CD14-positive monocyte (primary cell): ENCODE measurements around the gene FAM117B. TPM values are rescaled to one million over a fixed set of nuclear protein-coding genes. Genes with fewer than 3 reads are reported as not detected.

ENCODE experiments used
- DNase-seq, 3 donors: peaks; one replicate each; pipeline ENCODE4 v3.0.0-alpha.2; 2011 to 2022
- H2AFZ ChIP-seq: 2 replicates; pipeline ENCODE4 v1.6.0; 2012; ENCODE audit warnings: mild to moderate bottlenecking, low read depth, low read length, inconsistent platforms; ENCODE audit not compliant: insufficient read depth, poor library complexity, severe bottlenecking
- H3K27ac ChIP-seq, 2 donors: 1 replicate in 1 of 2; 2 replicates in 1 of 2; pipeline ENCODE4 v1.5.1; 2012 to 2013; ENCODE audit warnings: low read length in 2 of 2, control low read depth in 1 of 2, inconsistent platforms in 1 of 2, low read depth in 1 of 2, mild to moderate bottlenecking in 1 of 2
- H3K27me3 ChIP-seq, 2 donors: one replicate each; pipeline versions ENCODE4 v1.6.0 to v1.6.1; 2011 to 2013; ENCODE audit warnings: low read length in 2 of 2; ENCODE audit not compliant: control insufficient read depth in 2 of 2, insufficient read depth in 2 of 2
- H3K36me3 ChIP-seq, 2 donors: replicated peaks in 1 of 2; 1 replicate in 1 of 2; 2 replicates in 1 of 2; pipeline versions ENCODE4 v1.5.1 to v1.6.1; 2012 to 2013; ENCODE audit warnings: low read length in 2 of 2, control low read depth in 1 of 2, inconsistent platforms in 1 of 2, mild to moderate bottlenecking in 1 of 2; ENCODE audit not compliant: insufficient read depth in 2 of 2, control insufficient read depth in 1 of 2
- H3K4me1 ChIP-seq, 2 donors: 1 replicate in 1 of 2; 2 replicates in 1 of 2; pipeline versions ENCODE4 v1.5.1 to v1.6.1; 2012 to 2013; ENCODE audit warnings: low read length in 2 of 2, control low read depth in 1 of 2, inconsistent platforms in 1 of 2, mild to moderate bottlenecking in 1 of 2, moderate library complexity in 1 of 2; ENCODE audit not compliant: insufficient read depth in 2 of 2, control insufficient read depth in 1 of 2
- H3K4me2 ChIP-seq: replicated peaks from 2 replicates; pipeline ENCODE3; 2012; ENCODE audit warnings: low read length, moderate library complexity, mild to moderate bottlenecking; ENCODE audit not compliant: poor library complexity, severe bottlenecking; ENCODE audit errors: extremely low read depth
- H3K4me3 ChIP-seq, 3 experiments: fragments of 200-600 bp in 1 of 3; sonication (generic) in 1 of 3; replicated peaks in 1 of 3; 1 replicate in 2 of 3; 2 replicates in 1 of 3; pipeline ENCODE4 v1.5.1; 2011 to 2013; ENCODE audit warnings: low read length in 3 of 3, mild to moderate bottlenecking in 3 of 3, control low read depth in 2 of 3, low read depth in 2 of 3, inconsistent platforms in 1 of 3, moderate library complexity in 1 of 3
- H3K79me2 ChIP-seq: 2 replicates; pipeline ENCODE4 v1.6.0; 2012; ENCODE audit warnings: mild to moderate bottlenecking, control low read depth, inconsistent platforms, low read length, moderate library complexity; ENCODE audit not compliant: insufficient read depth
- H3K9ac ChIP-seq: 2 replicates; pipeline ENCODE4 v1.6.0; 2017; ENCODE audit warnings: low read length, mild to moderate bottlenecking; ENCODE audit not compliant: insufficient read depth, poor library complexity, severe bottlenecking
- H3K9me3 ChIP-seq, 2 donors: replicated peaks in 1 of 2; 1 replicate in 1 of 2; 2 replicates in 1 of 2; pipeline versions ENCODE4 v1.5.1 to v1.6.1; 2012 to 2013; ENCODE audit warnings: low read length in 2 of 2, control low read depth in 1 of 2; ENCODE audit not compliant: control insufficient read depth in 1 of 2, insufficient read depth in 1 of 2
- H4K20me1 ChIP-seq: 2 replicates; pipeline ENCODE4 v1.6.0; 2012; ENCODE audit warnings: mild to moderate bottlenecking, low read length, control low read depth, moderate library complexity; ENCODE audit not compliant: insufficient read depth
- H3K27ac Mint-ChIP-seq, 7 donors: one replicate each; pipeline ENCODE4 v1.8.0; 2020; ENCODE audit warnings: mild to moderate bottlenecking in 7 of 7, mixed read lengths in 7 of 7, moderate library complexity in 6 of 7, inconsistent platforms in 2 of 7
- H3K27me3 Mint-ChIP-seq, 3 donors: one replicate each; pipeline ENCODE4 v1.8.0; 2021 to 2022; ENCODE audit warnings: low read depth in 3 of 3, mild to moderate bottlenecking in 3 of 3, mixed read lengths in 3 of 3, moderate library complexity in 3 of 3, inconsistent platforms in 1 of 3
- H3K36me3 Mint-ChIP-seq, 2 donors: one replicate each; pipeline ENCODE4 v1.8.0; 2020; ENCODE audit warnings: mixed read lengths in 2 of 2, inconsistent platforms in 1 of 2, mild to moderate bottlenecking in 1 of 2
- H3K4me1 Mint-ChIP-seq: one replicate; pipeline ENCODE4 v1.8.0; 2020; ENCODE audit warnings: mild to moderate bottlenecking, mixed read lengths
- H3K4me3 Mint-ChIP-seq, 2 donors: one replicate each; pipeline ENCODE4 v1.8.0; 2020; ENCODE audit warnings: mild to moderate bottlenecking in 2 of 2, mixed read lengths in 2 of 2, moderate library complexity in 1 of 2
- H3K9me3 Mint-ChIP-seq, 7 donors: one replicate each; pipeline ENCODE4 v1.8.0; 2020 to 2022; ENCODE audit warnings: mixed read lengths in 7 of 7, mild to moderate bottlenecking in 6 of 7, moderate library complexity in 6 of 7, inconsistent platforms in 2 of 7
- WGBS: methylation state at CpG from one replicate; pipeline ENCODE4 v1.1.5; 2013; ENCODE audit warnings: missing lambda C conversion rate; ENCODE audit not compliant: insufficient coverage; 5-methylcytosine and 5-hydroxymethylcytosine counted together
- intact Hi-C, 2 donors: fragments of 100-400 bp; cut with micrococcal nuclease; formaldehyde crosslinking; loops; one replicate each; pipeline versions ENCODE4 v1.15.0 to v1.15.1; 2023
- polyA plus RNA-seq, 3 donors: library from polyadenylated mRNA; depleted of rRNA in 1 of 3; unstranded in 2 of 3; stranded (reverse) in 1 of 3; fragments of 300-500 nt in 2 of 3; fragments of >200 nt in 1 of 3; fragmentation: Illumina TruSeq in 2 of 3; gene quantifications; 1 replicate in 2 of 3; 2 replicates in 1 of 3; pipeline ENCODE4 v1.2.3, GENCODE V29; 2012 to 2021
- TF ChIP-seq, protein P1 (sequence below): fragments of 200-600 bp; IDR thresholded peaks from one replicate; pipeline ENCODE4 v1.8.0; 2022; ENCODE audit warnings: antibody characterized with exemption, mild to moderate bottlenecking

FAM117B gene
- polyA plus RNA-seq, 3 donors = 4.6 to 5.5 (median 4.6) TPM

GRCh38 chr2:202693503-202693902 is 58.7 kb downstream of the FAM117B start:
- no CpG with 5 or more reads among the region's 4 CpGs for WGBS
- Histone ChIP-seq H3K27me3 (no peaks in the 10 kb centered on the region), H3K79me2 (peaks cover 8% of the 10 kb centered on the region), H3K9me3 (no peaks in the 10 kb centered on the region), H2AFZ (no peak overlapping the region), H3K27ac (no peak overlapping the region), H3K36me3 (peaks cover 3 to 20% of the 10 kb centered on the region in 2 donors), H3K4me1 (no peaks in the 10 kb centered on the region), H4K20me1 (peaks cover 56% of the 10 kb centered on the region), H3K4me2 (no peak overlapping the region), H3K4me3 (no peak overlapping the region), H3K9ac (no peak overlapping the region)
- Mint-ChIP-seq H3K4me1 (peaks cover 8% of the 10 kb centered on the region), H3K27me3 (no peaks in the 10 kb centered on the region), H3K9me3 (no peaks in the 10 kb centered on the region), H3K27ac (peak overlapping the region in 1 of 7 donors; percentile 5), H3K4me3 (no peak overlapping the region), H3K36me3 (peaks cover 16 to 20% of the 10 kb centered on the region in 2 donors)
- DNase-seq = no peak
- TF ChIP-seq, protein P1, sequence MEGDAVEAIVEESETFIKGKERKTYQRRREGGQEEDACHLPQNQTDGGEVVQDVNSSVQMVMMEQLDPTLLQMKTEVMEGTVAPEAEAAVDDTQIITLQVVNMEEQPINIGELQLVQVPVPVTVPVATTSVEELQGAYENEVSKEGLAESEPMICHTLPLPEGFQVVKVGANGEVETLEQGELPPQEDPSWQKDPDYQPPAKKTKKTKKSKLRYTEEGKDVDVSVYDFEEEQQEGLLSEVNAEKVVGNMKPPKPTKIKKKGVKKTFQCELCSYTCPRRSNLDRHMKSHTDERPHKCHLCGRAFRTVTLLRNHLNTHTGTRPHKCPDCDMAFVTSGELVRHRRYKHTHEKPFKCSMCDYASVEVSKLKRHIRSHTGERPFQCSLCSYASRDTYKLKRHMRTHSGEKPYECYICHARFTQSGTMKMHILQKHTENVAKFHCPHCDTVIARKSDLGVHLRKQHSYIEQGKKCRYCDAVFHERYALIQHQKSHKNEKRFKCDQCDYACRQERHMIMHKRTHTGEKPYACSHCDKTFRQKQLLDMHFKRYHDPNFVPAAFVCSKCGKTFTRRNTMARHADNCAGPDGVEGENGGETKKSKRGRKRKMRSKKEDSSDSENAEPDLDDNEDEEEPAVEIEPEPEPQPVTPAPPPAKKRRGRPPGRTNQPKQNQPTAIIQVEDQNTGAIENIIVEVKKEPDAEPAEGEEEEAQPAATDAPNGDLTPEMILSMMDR = no peak
- intact Hi-C loops = no loop called here

DNA sequence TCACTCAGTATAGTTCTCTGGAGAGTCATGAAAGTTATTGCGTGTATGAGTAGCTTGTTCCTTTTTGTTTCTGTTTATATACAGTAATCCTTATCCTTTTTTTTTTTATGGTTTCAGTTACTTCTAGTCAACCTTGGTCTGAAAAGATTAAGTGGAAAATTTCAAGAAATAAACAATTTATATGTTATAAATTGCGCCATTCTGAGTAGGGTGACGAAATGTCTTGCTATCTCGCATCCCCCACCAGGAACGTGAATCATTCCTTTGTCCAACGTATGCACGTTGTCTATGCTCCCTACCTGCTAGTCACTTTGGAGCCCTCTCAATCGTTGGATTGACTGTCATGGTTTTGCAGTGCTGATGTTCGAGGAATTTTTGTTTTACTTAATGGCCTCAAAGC is 60.4 kb downstream of the FAM117B start:
- peaks cover 10% of the 10 kb centered on the region for H3K4me1 Mint-ChIP-seq
- H3K9me3 Mint-ChIP-seq = no peaks in the 10 kb centered on the region
- 39% methylated on average over 3 of the region's 9 CpGs for WGBS
- peak overlapping the region in 1 of 7 donors; percentile 55 for H3K27ac Mint-ChIP-seq
- H3K27me3 ChIP-seq = no peaks in the 10 kb centered on the region
- H3K27me3 Mint-ChIP-seq = no peaks in the 10 kb centered on the region
- H3K4me2 ChIP-seq = no peak overlapping the region
- H3K79me2 ChIP-seq = peaks cover 8% of the 10 kb centered on the region
- intact Hi-C loops = no loop called here
- peaks cover 16 to 26% of the 10 kb centered on the region in 2 donors for H3K36me3 Mint-ChIP-seq
- no peaks in the 10 kb centered on the region for H3K4me1 ChIP-seq
- TF ChIP-seq, protein P1 = no peak
- H3K4me3 ChIP-seq = no peak overlapping the region
- H3K27ac ChIP-seq = no peak overlapping the region
- H3K4me3 Mint-ChIP-seq = no peak overlapping the region
- H4K20me1 ChIP-seq = peaks cover 47% of the 10 kb centered on the region
- H2AFZ ChIP-seq = no peak overlapping the region
- H3K36me3 ChIP-seq = peaks cover 3 to 20% of the 10 kb centered on the region in 2 donors
- DNase-seq = no peak
- no peak overlapping the region for H3K9ac ChIP-seq
- no peaks in the 10 kb centered on the region for H3K9me3 ChIP-seq
